Measurements from ENCODE around the gene PLEKHH1.

DNA sequence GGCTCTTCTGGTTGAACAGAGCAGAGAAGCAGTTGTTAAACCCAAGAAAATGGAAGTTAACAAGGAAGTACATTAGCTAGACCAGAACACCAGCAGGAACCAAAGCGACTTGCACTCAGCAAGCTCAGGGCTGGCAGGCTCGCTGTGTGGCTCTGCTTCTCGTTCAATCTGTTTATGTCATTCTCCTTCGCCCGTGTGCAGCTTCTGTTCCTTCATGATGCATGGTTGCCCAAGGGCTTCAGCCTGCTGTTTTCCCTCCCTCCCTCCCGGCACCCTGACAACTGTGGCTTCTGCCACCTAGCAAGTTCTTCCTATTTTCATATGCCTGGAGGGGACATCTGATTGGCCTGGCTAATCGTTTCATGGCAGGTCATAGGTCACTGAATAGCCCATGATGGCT, 41.7 kb downstream of the PLEKHH1 start:
- TF ChIP-seq, protein P1, sequence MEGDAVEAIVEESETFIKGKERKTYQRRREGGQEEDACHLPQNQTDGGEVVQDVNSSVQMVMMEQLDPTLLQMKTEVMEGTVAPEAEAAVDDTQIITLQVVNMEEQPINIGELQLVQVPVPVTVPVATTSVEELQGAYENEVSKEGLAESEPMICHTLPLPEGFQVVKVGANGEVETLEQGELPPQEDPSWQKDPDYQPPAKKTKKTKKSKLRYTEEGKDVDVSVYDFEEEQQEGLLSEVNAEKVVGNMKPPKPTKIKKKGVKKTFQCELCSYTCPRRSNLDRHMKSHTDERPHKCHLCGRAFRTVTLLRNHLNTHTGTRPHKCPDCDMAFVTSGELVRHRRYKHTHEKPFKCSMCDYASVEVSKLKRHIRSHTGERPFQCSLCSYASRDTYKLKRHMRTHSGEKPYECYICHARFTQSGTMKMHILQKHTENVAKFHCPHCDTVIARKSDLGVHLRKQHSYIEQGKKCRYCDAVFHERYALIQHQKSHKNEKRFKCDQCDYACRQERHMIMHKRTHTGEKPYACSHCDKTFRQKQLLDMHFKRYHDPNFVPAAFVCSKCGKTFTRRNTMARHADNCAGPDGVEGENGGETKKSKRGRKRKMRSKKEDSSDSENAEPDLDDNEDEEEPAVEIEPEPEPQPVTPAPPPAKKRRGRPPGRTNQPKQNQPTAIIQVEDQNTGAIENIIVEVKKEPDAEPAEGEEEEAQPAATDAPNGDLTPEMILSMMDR (IDR thresholded peaks at IDR 0.05; ENCODE audit: poor library complexity, severe bottlenecking) = no peak
- no peak for TF ChIP-seq RAD21 (conservative IDR thresholded peaks at IDR 0.05)
- TF ChIP-seq EZH2 (IDR thresholded peaks at IDR 0.05; ENCODE audit: borderline replicate concordance, insufficient read depth, low read length, poor library complexity, severe bottlenecking) = no peak
- TF ChIP-seq, protein P2, sequence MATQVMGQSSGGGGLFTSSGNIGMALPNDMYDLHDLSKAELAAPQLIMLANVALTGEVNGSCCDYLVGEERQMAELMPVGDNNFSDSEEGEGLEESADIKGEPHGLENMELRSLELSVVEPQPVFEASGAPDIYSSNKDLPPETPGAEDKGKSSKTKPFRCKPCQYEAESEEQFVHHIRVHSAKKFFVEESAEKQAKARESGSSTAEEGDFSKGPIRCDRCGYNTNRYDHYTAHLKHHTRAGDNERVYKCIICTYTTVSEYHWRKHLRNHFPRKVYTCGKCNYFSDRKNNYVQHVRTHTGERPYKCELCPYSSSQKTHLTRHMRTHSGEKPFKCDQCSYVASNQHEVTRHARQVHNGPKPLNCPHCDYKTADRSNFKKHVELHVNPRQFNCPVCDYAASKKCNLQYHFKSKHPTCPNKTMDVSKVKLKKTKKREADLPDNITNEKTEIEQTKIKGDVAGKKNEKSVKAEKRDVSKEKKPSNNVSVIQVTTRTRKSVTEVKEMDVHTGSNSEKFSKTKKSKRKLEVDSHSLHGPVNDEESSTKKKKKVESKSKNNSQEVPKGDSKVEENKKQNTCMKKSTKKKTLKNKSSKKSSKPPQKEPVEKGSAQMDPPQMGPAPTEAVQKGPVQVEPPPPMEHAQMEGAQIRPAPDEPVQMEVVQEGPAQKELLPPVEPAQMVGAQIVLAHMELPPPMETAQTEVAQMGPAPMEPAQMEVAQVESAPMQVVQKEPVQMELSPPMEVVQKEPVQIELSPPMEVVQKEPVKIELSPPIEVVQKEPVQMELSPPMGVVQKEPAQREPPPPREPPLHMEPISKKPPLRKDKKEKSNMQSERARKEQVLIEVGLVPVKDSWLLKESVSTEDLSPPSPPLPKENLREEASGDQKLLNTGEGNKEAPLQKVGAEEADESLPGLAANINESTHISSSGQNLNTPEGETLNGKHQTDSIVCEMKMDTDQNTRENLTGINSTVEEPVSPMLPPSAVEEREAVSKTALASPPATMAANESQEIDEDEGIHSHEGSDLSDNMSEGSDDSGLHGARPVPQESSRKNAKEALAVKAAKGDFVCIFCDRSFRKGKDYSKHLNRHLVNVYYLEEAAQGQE (IDR thresholded peaks at IDR 0.05; ENCODE audit: borderline replicate concordance) = no peak
- no peak for TF ChIP-seq SMC3 (conservative IDR thresholded peaks at IDR 0.05; ENCODE audit: poor library complexity)
- TF ChIP-seq EP300 (conservative IDR thresholded peaks at IDR 0.05; ENCODE audit: poor library complexity, severe bottlenecking) = no peak
- TF ChIP-seq POLR2AphosphoS5 (IDR thresholded peaks at IDR 0.05) = no peak

Measured in neural cell (in vitro differentiated cells).